Panc1 (cell line): ENCODE data around the gene CTAG2.
"Not testable (repeated sequence)": the region's sequence is repeated elsewhere in the genome, so short reads cannot be mapped to it uniquely, and the experiment has no call there.

Experiments
- POLR2AphosphoS5 ChIP-seq: IDR thresholded peaks from 2 replicates; pipeline ENCODE4 v1.6.1; 2012; ENCODE audit warnings: mild to moderate bottlenecking, low read depth, low read length, moderate library complexity
- SIN3A ChIP-seq: IDR thresholded peaks from 2 replicates; pipeline ENCODE4 v1.6.1; 2012; ENCODE audit warnings: low read depth, mild to moderate bottlenecking, low read length, moderate library complexity, borderline replicate concordance; ENCODE audit not compliant: insufficient read depth
- TF ChIP-seq, protein P1 (sequence below): fragments of 450-650 bp; IDR thresholded peaks from 2 replicates; pipeline ENCODE4 v1.5.1; 2017; ENCODE audit warnings: mild to moderate bottlenecking
- TF ChIP-seq, protein P2 (sequence below), 2 experiments: IDR thresholded peaks; 2 replicates each; pipeline ENCODE4 v1.6.1; 2011 to 2012; ENCODE audit warnings: low read depth in 2 of 2, control low read depth in 1 of 2, low read length in 1 of 2, mild to moderate bottlenecking in 1 of 2, moderate library complexity in 1 of 2; ENCODE audit not compliant: insufficient read depth in 1 of 2

DNA sequence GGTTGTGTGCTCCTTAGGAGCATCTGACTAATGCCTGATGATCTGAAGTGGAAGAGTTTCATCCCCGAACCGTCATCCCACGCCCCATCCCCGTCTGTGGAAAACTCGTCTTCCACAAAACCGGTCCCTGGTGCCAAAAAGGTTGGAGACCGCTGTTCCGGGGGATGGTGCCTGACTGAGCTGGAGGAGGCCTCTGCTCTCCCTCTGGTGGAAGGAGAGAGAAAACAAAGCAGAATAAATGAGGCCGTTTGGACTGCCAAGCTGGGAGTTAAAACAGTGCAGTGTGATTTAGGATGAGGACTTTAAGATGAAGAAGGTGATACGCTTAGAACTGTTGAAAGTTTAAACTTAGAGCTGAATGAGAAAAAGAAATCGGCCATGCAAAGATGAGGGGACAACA lies 19.7 kb downstream of the CTAG2 start:
- TF ChIP-seq, protein P1, sequence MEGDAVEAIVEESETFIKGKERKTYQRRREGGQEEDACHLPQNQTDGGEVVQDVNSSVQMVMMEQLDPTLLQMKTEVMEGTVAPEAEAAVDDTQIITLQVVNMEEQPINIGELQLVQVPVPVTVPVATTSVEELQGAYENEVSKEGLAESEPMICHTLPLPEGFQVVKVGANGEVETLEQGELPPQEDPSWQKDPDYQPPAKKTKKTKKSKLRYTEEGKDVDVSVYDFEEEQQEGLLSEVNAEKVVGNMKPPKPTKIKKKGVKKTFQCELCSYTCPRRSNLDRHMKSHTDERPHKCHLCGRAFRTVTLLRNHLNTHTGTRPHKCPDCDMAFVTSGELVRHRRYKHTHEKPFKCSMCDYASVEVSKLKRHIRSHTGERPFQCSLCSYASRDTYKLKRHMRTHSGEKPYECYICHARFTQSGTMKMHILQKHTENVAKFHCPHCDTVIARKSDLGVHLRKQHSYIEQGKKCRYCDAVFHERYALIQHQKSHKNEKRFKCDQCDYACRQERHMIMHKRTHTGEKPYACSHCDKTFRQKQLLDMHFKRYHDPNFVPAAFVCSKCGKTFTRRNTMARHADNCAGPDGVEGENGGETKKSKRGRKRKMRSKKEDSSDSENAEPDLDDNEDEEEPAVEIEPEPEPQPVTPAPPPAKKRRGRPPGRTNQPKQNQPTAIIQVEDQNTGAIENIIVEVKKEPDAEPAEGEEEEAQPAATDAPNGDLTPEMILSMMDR: not testable (repeated sequence)
- not testable (repeated sequence) for TF ChIP-seq POLR2AphosphoS5, SIN3A
- TF ChIP-seq, protein P2, sequence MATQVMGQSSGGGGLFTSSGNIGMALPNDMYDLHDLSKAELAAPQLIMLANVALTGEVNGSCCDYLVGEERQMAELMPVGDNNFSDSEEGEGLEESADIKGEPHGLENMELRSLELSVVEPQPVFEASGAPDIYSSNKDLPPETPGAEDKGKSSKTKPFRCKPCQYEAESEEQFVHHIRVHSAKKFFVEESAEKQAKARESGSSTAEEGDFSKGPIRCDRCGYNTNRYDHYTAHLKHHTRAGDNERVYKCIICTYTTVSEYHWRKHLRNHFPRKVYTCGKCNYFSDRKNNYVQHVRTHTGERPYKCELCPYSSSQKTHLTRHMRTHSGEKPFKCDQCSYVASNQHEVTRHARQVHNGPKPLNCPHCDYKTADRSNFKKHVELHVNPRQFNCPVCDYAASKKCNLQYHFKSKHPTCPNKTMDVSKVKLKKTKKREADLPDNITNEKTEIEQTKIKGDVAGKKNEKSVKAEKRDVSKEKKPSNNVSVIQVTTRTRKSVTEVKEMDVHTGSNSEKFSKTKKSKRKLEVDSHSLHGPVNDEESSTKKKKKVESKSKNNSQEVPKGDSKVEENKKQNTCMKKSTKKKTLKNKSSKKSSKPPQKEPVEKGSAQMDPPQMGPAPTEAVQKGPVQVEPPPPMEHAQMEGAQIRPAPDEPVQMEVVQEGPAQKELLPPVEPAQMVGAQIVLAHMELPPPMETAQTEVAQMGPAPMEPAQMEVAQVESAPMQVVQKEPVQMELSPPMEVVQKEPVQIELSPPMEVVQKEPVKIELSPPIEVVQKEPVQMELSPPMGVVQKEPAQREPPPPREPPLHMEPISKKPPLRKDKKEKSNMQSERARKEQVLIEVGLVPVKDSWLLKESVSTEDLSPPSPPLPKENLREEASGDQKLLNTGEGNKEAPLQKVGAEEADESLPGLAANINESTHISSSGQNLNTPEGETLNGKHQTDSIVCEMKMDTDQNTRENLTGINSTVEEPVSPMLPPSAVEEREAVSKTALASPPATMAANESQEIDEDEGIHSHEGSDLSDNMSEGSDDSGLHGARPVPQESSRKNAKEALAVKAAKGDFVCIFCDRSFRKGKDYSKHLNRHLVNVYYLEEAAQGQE (IDR thresholded peaks at IDR 0.05; ENCODE audit: insufficient read depth in 1 of 2, low read depth in 2 of 2, low read length in 1 of 2): not testable (repeated sequence)
